GM18507 (cell line): ENCODE measurements around the gene DPCD.

Experiments used
- DNase-seq: peaks from one replicate; pipeline ENCODE4 v3.0.0; 2011; ENCODE audit warnings: low read depth; ENCODE audit not compliant: insufficient read length; ENCODE audit errors: extremely low spot score
- FAIRE-seq: peaks from 2 replicates; lab custom pipeline; 2011; peaks lifted over from hg19 to GRCh38; lab: Jason Lieb, UNC

The DPCD gene

GRCh38 chr10:101566333-101567164 is 21.6 kb upstream of the DPCD start:
- no peak for FAIRE-seq
- DNase-seq, result peak; percentile 33

- no peak for DNase-seq
- no peak for FAIRE-seq
Measured at GRCh38 chr10:101567165-101568006, 20.7 kb upstream of the DPCD start.

- FAIRE-seq (no peak), DNase-seq (no peak)
Measured at GRCh38 chr10:101568054-101568745, 19.9 kb upstream of the DPCD start.

GRCh38 chr10:101569323-101569621 is 18.8 kb upstream of the DPCD start:
- no peak for FAIRE-seq

GRCh38 chr10:101569622-101570427 is 18.3 kb upstream of the DPCD start:
- FAIRE-seq (peak; percentile 71), DNase-seq (peak; percentile 75)

More at GRCh38 chr10:101569323-101569621, 18.8 kb upstream of the DPCD start:
- DNase-seq, result no peak

- DNase-seq (no peak), FAIRE-seq (no peak)
Measured at GRCh38 chr10:101570428-101571270, 17.5 kb upstream of the DPCD start.

GRCh38 chr10:101571271-101571925 is 16.7 kb upstream of the DPCD start:
- no peak for FAIRE-seq

GRCh38 chr10:101572126-101572525 is 16.0 kb upstream of the DPCD start:
- FAIRE-seq (no peak), DNase-seq (no peak)

More at GRCh38 chr10:101571271-101571925, 16.7 kb upstream of the DPCD start:
- no peak for DNase-seq

GRCh38 chr10:101572785-101573184 is 15.3 kb upstream of the DPCD start:
- FAIRE-seq (no peak), DNase-seq (no peak)

GRCh38 chr10:101573885-101574753 is 14.0 kb upstream of the DPCD start:
- no peak for FAIRE-seq
- DNase-seq, result no peak

- FAIRE-seq (no peak), DNase-seq (no peak)
Measured at GRCh38 chr10:101575091-101575490, 13.0 kb upstream of the DPCD start.

- no peak for DNase-seq
- no peak for FAIRE-seq
Measured at GRCh38 chr10:101575580-101576210, 12.4 kb upstream of the DPCD start.

GRCh38 chr10:101576211-101576863 is 11.8 kb upstream of the DPCD start:
- FAIRE-seq (no peak), DNase-seq (no peak)

GRCh38 chr10:101577121-101577871 is 10.8 kb upstream of the DPCD start:
- DNase-seq (no peak), FAIRE-seq (no peak)

GRCh38 chr10:101578192-101578591 is 9.9 kb upstream of the DPCD start:
- DNase-seq, result no peak
- no peak for FAIRE-seq
